ENCODE measurements around the gene MGME1. TPM values are rescaled to one million over a fixed set of nuclear protein-coding genes. Genes with fewer than 3 reads are reported as not detected.
A peak's percentile ranks its signal among the peaks of the same experiment; 100 is the strongest.
"Not testable (repeated sequence)": the region's sequence is repeated elsewhere in the genome, so short reads cannot be mapped to it uniquely, and the experiment has no call there.

Gene MGME1
- total and polyA plus RNA-seq, 2 of the 13 experiments (the other 11 are each of a cell fraction or from before 2014, with no cell fraction given) = 36.7 to 66.6 TPM

DNA sequence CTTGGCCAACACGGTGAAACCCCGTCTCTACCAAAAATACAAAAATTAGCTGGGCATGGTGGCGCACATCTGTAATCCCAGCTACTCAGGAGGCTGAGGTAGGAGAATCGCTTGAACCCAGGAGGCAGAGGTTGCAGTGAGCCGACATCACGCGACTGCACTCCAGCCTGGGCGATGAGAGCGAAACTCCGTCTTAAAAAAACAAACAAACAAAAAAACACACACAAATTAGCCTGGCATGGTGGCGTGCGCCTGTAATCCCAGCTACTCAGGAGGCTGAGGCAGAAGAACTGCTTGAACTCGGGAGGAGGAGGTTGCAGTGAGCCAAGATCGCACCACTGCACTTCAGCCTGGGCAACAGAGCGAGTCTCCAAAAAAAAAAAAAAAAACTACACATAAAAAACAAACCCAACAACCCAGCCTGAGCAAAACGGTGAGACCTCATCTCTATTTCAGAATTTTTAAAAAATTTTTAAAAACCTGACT is 8.4 kb upstream of the MGME1 start (continued):
- TF ChIP-seq, protein P1, sequence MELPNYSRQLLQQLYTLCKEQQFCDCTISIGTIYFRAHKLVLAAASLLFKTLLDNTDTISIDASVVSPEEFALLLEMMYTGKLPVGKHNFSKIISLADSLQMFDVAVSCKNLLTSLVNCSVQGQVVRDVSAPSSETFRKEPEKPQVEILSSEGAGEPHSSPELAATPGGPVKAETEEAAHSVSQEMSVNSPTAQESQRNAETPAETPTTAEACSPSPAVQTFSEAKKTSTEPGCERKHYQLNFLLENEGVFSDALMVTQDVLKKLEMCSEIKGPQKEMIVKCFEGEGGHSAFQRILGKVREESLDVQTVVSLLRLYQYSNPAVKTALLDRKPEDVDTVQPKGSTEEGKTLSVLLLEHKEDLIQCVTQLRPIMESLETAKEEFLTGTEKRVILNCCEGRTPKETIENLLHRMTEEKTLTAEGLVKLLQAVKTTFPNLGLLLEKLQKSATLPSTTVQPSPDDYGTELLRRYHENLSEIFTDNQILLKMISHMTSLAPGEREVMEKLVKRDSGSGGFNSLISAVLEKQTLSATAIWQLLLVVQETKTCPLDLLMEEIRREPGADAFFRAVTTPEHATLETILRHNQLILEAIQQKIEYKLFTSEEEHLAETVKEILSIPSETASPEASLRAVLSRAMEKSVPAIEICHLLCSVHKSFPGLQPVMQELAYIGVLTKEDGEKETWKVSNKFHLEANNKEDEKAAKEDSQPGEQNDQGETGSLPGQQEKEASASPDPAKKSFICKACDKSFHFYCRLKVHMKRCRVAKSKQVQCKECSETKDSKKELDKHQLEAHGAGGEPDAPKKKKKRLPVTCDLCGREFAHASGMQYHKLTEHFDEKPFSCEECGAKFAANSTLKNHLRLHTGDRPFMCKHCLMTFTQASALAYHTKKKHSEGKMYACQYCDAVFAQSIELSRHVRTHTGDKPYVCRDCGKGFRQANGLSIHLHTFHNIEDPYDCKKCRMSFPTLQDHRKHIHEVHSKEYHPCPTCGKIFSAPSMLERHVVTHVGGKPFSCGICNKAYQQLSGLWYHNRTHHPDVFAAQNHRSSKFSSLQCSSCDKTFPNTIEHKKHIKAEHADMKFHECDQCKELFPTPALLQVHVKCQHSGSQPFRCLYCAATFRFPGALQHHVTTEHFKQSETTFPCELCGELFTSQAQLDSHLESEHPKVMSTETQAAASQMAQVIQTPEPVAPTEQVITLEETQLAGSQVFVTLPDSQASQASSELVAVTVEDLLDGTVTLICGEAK (IDR thresholded peaks at IDR 0.05) = not testable (repeated sequence)
- TF ChIP-seq, protein P1 (CRISPR knock-in tag; IDR thresholded peaks at IDR 0.05) = 0 out of 2 replicates have a peak, but pooled peaks have one; percentile 3
- peak; percentile 10; the same call in 1 of the 2 replicates for TF ChIP-seq FOXP1 (IDR thresholded peaks at IDR 0.05)
- TF ChIP-seq FOXP1 (CRISPR knock-in tag; IDR thresholded peaks at IDR 0.05) = not testable (repeated sequence)
- 0 out of 2 replicates have a peak, but pooled peaks have one; percentile 57 for TF ChIP-seq ZNF432 (CRISPR knock-in tag; IDR thresholded peaks at IDR 0.05; ENCODE audit: borderline replicate concordance)
- 0 out of 2 replicates have a peak, but pooled peaks have one; percentile 3 for TF ChIP-seq ZBTB42 (CRISPR knock-in tag; IDR thresholded peaks at IDR 0.05)
- peak; percentile 14; the same call in 1 of the 2 replicates for TF ChIP-seq CBX5 (CRISPR knock-in tag; IDR thresholded peaks at IDR 0.05; ENCODE audit: borderline replicate concordance)
- peak; percentile 52; the same call in 1 of the 2 replicates for TF ChIP-seq KDM5B (CRISPR knock-in tag; IDR thresholded peaks at IDR 0.05; ENCODE audit: borderline replicate concordance)
- TF ChIP-seq, protein P2, sequence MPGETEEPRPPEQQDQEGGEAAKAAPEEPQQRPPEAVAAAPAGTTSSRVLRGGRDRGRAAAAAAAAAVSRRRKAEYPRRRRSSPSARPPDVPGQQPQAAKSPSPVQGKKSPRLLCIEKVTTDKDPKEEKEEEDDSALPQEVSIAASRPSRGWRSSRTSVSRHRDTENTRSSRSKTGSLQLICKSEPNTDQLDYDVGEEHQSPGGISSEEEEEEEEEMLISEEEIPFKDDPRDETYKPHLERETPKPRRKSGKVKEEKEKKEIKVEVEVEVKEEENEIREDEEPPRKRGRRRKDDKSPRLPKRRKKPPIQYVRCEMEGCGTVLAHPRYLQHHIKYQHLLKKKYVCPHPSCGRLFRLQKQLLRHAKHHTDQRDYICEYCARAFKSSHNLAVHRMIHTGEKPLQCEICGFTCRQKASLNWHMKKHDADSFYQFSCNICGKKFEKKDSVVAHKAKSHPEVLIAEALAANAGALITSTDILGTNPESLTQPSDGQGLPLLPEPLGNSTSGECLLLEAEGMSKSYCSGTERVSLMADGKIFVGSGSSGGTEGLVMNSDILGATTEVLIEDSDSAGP (CRISPR knock-in tag; IDR thresholded peaks at IDR 0.05; ENCODE audit: borderline replicate concordance) = peak; percentile 15; the same call in 1 of the 2 replicates
- TF ChIP-seq, protein P3, sequence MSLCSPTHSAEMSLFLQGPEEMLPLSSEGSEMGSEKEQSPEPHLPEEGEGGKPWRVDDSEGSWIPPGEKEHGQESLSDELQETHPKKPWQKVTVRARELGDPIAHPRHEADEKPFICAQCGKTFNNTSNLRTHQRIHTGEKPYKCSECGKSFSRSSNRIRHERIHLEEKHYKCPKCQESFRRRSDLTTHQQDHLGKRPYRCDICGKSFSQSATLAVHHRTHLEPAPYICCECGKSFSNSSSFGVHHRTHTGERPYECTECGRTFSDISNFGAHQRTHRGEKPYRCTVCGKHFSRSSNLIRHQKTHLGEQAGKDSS (CRISPR knock-in tag; IDR thresholded peaks at IDR 0.05; ENCODE audit: borderline replicate concordance, low read depth) = 0 out of 2 replicates have a peak, but pooled peaks have one; percentile 6

Measured in HepG2 (cell line).